GM12891 (cell line): ENCODE results near the gene LYPD6B.

Experiments used
- PAX5 ChIP-seq: IDR thresholded peaks from 2 replicates; pipeline ENCODE4 v1.6.1; 2011; ENCODE audit warnings: low read length, moderate library complexity, mild to moderate bottlenecking; ENCODE audit not compliant: insufficient read depth, severe bottlenecking
- POLR2A ChIP-seq: IDR thresholded peaks from 2 replicates; pipeline ENCODE4 v1.6.1; 2011; ENCODE audit warnings: low read depth, low read length, control low read depth
- POLR2AphosphoS5 ChIP-seq: IDR thresholded peaks from 2 replicates; pipeline ENCODE4 v1.6.1; 2011; ENCODE audit warnings: low read depth, low read length, control low read depth
- SPI1 ChIP-seq: IDR thresholded peaks from 2 replicates; pipeline ENCODE4 v1.6.1; 2011; ENCODE audit warnings: low read depth, low read length, control low read depth
- TAF1 ChIP-seq: IDR thresholded peaks from 2 replicates; pipeline ENCODE4 v1.6.1; 2011; ENCODE audit warnings: low read depth, low read length, control low read depth

DNA sequence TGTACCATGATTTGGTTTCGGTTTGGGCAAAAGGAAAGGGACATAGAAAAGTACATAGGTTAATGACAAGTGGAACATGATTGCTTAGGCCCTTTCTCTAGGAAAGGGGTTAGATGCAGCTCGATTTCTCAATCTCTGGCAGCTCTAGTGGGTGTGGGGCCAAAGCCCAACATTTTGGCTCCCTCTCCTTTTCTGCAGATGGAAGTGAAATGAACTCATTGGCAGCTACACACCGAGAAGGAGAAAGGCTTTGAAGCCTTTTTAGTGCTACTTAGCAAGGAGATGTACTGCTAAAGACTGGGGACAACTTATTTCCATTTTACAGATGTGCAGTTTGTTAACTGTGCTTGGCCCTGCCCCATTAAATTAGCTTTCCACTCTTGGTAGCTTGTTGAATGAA is 93.8 kb downstream of the LYPD6B start:
- TF ChIP-seq POLR2A, result no peak
- no peak for TF ChIP-seq TAF1
- TF ChIP-seq POLR2AphosphoS5, result no peak
- no peak for TF ChIP-seq PAX5
- no peak for TF ChIP-seq SPI1
